HK-2 (cell line): Measurements from ENCODE around the gene PPP2R2C.

Experiments
- DNase-seq: peaks from one replicate; pipeline ENCODE4 v3.0.0-alpha.2; 2018; ENCODE audit not compliant: unreplicated experiment

The PPP2R2C gene

GRCh38 chr4:6291784-6292297 is 180.6 kb downstream of the PPP2R2C start:
- no peak for DNase-seq

- DNase-seq: no peak
Observed at GRCh38 chr4:6290769-6291547, 181.5 kb downstream of the PPP2R2C start.

GRCh38 chr4:6290256-6290655 is 182.2 kb downstream of the PPP2R2C start:
- no peak for DNase-seq

- no peak for DNase-seq
Observed at GRCh38 chr4:6288871-6289270, 183.5 kb downstream of the PPP2R2C start.

- no peak for DNase-seq
Observed at GRCh38 chr4:6288342-6288741, 184.1 kb downstream of the PPP2R2C start.

- no peak for DNase-seq
Observed at GRCh38 chr4:6287017-6287788, 185.2 kb downstream of the PPP2R2C start.

GRCh38 chr4:6283282-6283681 is 189.1 kb downstream of the PPP2R2C start:
- DNase-seq: no peak

- no peak for DNase-seq
Observed at GRCh38 chr4:6282314-6282771, 190.1 kb downstream of the PPP2R2C start.

- DNase-seq: no peak
Observed at GRCh38 chr4:6281436-6282313, 190.7 kb downstream of the PPP2R2C start.

- DNase-seq: no peak
Observed at GRCh38 chr4:6280365-6280996, 191.9 kb downstream of the PPP2R2C start.

GRCh38 chr4:6279582-6280289 is 192.7 kb downstream of the PPP2R2C start:
- no peak for DNase-seq

- DNase-seq: no peak
Observed at GRCh38 chr4:6278801-6279197, 193.6 kb downstream of the PPP2R2C start.

- no peak for DNase-seq
Observed at GRCh38 chr4:6277935-6278800, 194.2 kb downstream of the PPP2R2C start.

- DNase-seq: no peak
Observed at GRCh38 chr4:6277139-6277802, 195.1 kb downstream of the PPP2R2C start.

- no peak for DNase-seq
Observed at GRCh38 chr4:6275898-6276806, 196.3 kb downstream of the PPP2R2C start.

- DNase-seq: no peak
Observed at GRCh38 chr4:6275351-6275750, 197.1 kb downstream of the PPP2R2C start.

- no peak for DNase-seq
Observed at GRCh38 chr4:6273661-6273990, 198.8 kb downstream of the PPP2R2C start.
